ENCODE measurements around the gene TNFAIP8L1. TPM values are rescaled to one million over a fixed set of nuclear protein-coding genes. Genes with fewer than 3 reads are reported as not detected.

The TNFAIP8L1 gene
- total and polyA plus RNA-seq, 2 donors, result 6.6 to 9.9 TPM

- no peak for DNase-seq (ENCODE audit: extremely low spot score)
- no peak overlapping the region for H3K4me3 ChIP-seq (ENCODE audit: low read depth, low read length)
- H3K27ac ChIP-seq (ENCODE audit: low read depth), result no peak overlapping the region
- H3K36me3 ChIP-seq (ENCODE audit: insufficient read depth), result no peaks in the 10 kb centered on the region
- H3K4me1 ChIP-seq (ENCODE audit: insufficient read depth), result no peaks in the 10 kb centered on the region
- WGBS, result 87% methylated on average over 10 of the region's 10 CpGs
These were observed 39.2 kb upstream of the TNFAIP8L1 start for GRCh38 chr19:4600082-4600481.

GRCh38 chr19:4600893-4601292, 38.4 kb upstream of the TNFAIP8L1 start:
- Histone ChIP-seq H3K4me3 (ENCODE audit: low read depth, low read length) (no peak overlapping the region), H3K27ac (ENCODE audit: low read depth) (no peak overlapping the region), H3K4me1 (ENCODE audit: insufficient read depth) (no peaks in the 10 kb centered on the region), H3K36me3 (ENCODE audit: insufficient read depth) (no peaks in the 10 kb centered on the region)
- WGBS, result 69% methylated on average over 5 of the region's 5 CpGs
- DNase-seq (ENCODE audit: extremely low spot score), result no peak

- Histone ChIP-seq H3K4me3 (ENCODE audit: low read depth, low read length) (no peak overlapping the region), H3K27ac (ENCODE audit: low read depth) (no peak overlapping the region), H3K36me3 (ENCODE audit: insufficient read depth) (no peaks in the 10 kb centered on the region), H3K4me1 (ENCODE audit: insufficient read depth) (no peaks in the 10 kb centered on the region)
- DNase-seq (ENCODE audit: extremely low spot score), result no peak
- WGBS, result 89% methylated on average over 5 of the region's 5 CpGs
These were observed 37.0 kb upstream of the TNFAIP8L1 start for GRCh38 chr19:4602173-4602788.

GRCh38 chr19:4602915-4603314, 36.4 kb upstream of the TNFAIP8L1 start:
- Histone ChIP-seq H3K27ac (ENCODE audit: low read depth) (no peak overlapping the region), H3K4me1 (ENCODE audit: insufficient read depth) (no peaks in the 10 kb centered on the region), H3K36me3 (ENCODE audit: insufficient read depth) (no peaks in the 10 kb centered on the region), H3K4me3 (ENCODE audit: low read depth, low read length) (no peak overlapping the region)
- WGBS, result 98% methylated on average over 1 of the region's 1 CpG
- no peak for DNase-seq (ENCODE audit: extremely low spot score)

GRCh38 chr19:4604912-4605311, 34.4 kb upstream of the TNFAIP8L1 start:
- no peaks in the 10 kb centered on the region for H3K36me3 ChIP-seq (ENCODE audit: insufficient read depth)
- no peak for DNase-seq (ENCODE audit: extremely low spot score)
- no peaks in the 10 kb centered on the region for H3K4me1 ChIP-seq (ENCODE audit: insufficient read depth)
- WGBS, result 69% methylated on average over 6 of the region's 6 CpGs
- H3K27ac ChIP-seq (ENCODE audit: low read depth), result no peak overlapping the region
- H3K4me3 ChIP-seq (ENCODE audit: low read depth, low read length), result no peak overlapping the region

GRCh38 chr19:4606181-4606580, 33.1 kb upstream of the TNFAIP8L1 start:
- Histone ChIP-seq H3K4me3 (ENCODE audit: low read depth, low read length) (no peak overlapping the region), H3K36me3 (ENCODE audit: insufficient read depth) (no peaks in the 10 kb centered on the region), H3K27ac (ENCODE audit: low read depth) (no peak overlapping the region), H3K4me1 (ENCODE audit: insufficient read depth) (no peaks in the 10 kb centered on the region)
- no peak for DNase-seq (ENCODE audit: extremely low spot score)
- WGBS, result 69% methylated on average over 5 of the region's 5 CpGs

- DNase-seq (ENCODE audit: extremely low spot score), result peak; percentile 32
- H3K4me1 ChIP-seq (ENCODE audit: insufficient read depth), result no peaks in the 10 kb centered on the region
- no peaks in the 10 kb centered on the region for H3K36me3 ChIP-seq (ENCODE audit: insufficient read depth)
- WGBS, result 10% methylated on average over 35 of the region's 35 CpGs
- H3K4me3 ChIP-seq (ENCODE audit: low read depth, low read length), result no peak overlapping the region
- no peak overlapping the region for H3K27ac ChIP-seq (ENCODE audit: low read depth)
These were observed 32.2 kb upstream of the TNFAIP8L1 start for GRCh38 chr19:4606921-4607678.

GRCh38 chr19:4609878-4610511, 29.3 kb upstream of the TNFAIP8L1 start:
- Histone ChIP-seq H3K4me1 (ENCODE audit: insufficient read depth) (no peaks in the 10 kb centered on the region), H3K27ac (ENCODE audit: low read depth) (no peak overlapping the region), H3K36me3 (ENCODE audit: insufficient read depth) (no peaks in the 10 kb centered on the region), H3K4me3 (ENCODE audit: low read depth, low read length) (no peak overlapping the region)
- WGBS, result 16% methylated on average over 15 of the region's 15 CpGs
- no peak for DNase-seq (ENCODE audit: extremely low spot score)

- no peak for DNase-seq (ENCODE audit: extremely low spot score)
- Histone ChIP-seq H3K27ac (ENCODE audit: low read depth) (no peak overlapping the region), H3K36me3 (ENCODE audit: insufficient read depth) (no peaks in the 10 kb centered on the region), H3K4me3 (ENCODE audit: low read depth, low read length) (no peak overlapping the region), H3K4me1 (ENCODE audit: insufficient read depth) (no peaks in the 10 kb centered on the region)
- 92% methylated on average over 8 of the region's 8 CpGs for WGBS
These were observed 26.0 kb upstream of the TNFAIP8L1 start for GRCh38 chr19:4613254-4613751.

GRCh38 chr19:4618019-4618418, 21.3 kb upstream of the TNFAIP8L1 start:
- no peak for DNase-seq (ENCODE audit: extremely low spot score)
- no peak overlapping the region for H3K4me3 ChIP-seq (ENCODE audit: low read depth, low read length)
- no peaks in the 10 kb centered on the region for H3K4me1 ChIP-seq (ENCODE audit: insufficient read depth)
- WGBS, result 32% methylated on average over 6 of the region's 6 CpGs
- H3K27ac ChIP-seq (ENCODE audit: low read depth), result no peak overlapping the region
- no peaks in the 10 kb centered on the region for H3K36me3 ChIP-seq (ENCODE audit: insufficient read depth)

GRCh38 chr19:4619668-4620294, 19.5 kb upstream of the TNFAIP8L1 start:
- DNase-seq (ENCODE audit: extremely low spot score), result no peak
- H3K4me3 ChIP-seq (ENCODE audit: low read depth, low read length), result no peak overlapping the region
- no peaks in the 10 kb centered on the region for H3K4me1 ChIP-seq (ENCODE audit: insufficient read depth)
- no peaks in the 10 kb centered on the region for H3K36me3 ChIP-seq (ENCODE audit: insufficient read depth)
- H3K27ac ChIP-seq (ENCODE audit: low read depth), result no peak overlapping the region
- WGBS, result 74% methylated on average over 17 of the region's 17 CpGs

GRCh38 chr19:4620675-4621074, 18.6 kb upstream of the TNFAIP8L1 start:
- WGBS, result 35% methylated on average over 2 of the region's 2 CpGs
- no peaks in the 10 kb centered on the region for H3K36me3 ChIP-seq (ENCODE audit: insufficient read depth)
- no peak for DNase-seq (ENCODE audit: extremely low spot score)
- no peak overlapping the region for H3K27ac ChIP-seq (ENCODE audit: low read depth)
- no peaks in the 10 kb centered on the region for H3K4me1 ChIP-seq (ENCODE audit: insufficient read depth)
- H3K4me3 ChIP-seq (ENCODE audit: low read depth, low read length), result no peak overlapping the region

- H3K27ac ChIP-seq (ENCODE audit: low read depth), result no peak overlapping the region
- H3K4me1 ChIP-seq (ENCODE audit: insufficient read depth), result no peaks in the 10 kb centered on the region
- no peak overlapping the region for H3K4me3 ChIP-seq (ENCODE audit: low read depth, low read length)
- 36% methylated on average over 12 of the region's 12 CpGs for WGBS
- H3K36me3 ChIP-seq (ENCODE audit: insufficient read depth), result no peaks in the 10 kb centered on the region
- DNase-seq (ENCODE audit: extremely low spot score), result no peak
These were observed 16.5 kb upstream of the TNFAIP8L1 start for GRCh38 chr19:4622695-4623421.
